Measurements from ENCODE around the gene DNAJB9.

The DNAJB9 gene

DNA sequence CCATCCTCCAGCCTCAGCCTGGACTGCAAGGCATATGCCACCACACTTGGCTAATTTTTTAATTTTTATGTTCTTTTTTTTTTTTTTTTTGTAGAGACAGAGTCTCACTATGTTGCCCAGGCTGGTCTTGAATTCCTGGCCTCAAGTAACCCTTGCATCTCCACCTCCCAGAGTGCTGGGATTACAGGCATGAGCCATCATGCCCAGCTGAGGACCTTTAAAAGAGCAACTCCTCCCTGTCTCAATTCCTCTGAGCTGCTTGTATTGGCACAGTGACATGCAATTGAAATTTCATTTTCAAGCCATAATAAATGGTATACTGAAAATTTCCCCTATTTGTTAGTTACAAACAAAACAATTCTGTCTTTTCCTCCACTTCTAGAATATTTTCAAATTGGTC lies 19.5 kb downstream of the DNAJB9 start:
- Histone ChIP-seq H3K9me2 (ENCODE audit: low read depth, low read length) (no peaks in the 10 kb centered on the region), H3K9ac (ENCODE audit: low read length) (no peak overlapping the region), H4K20me1 (ENCODE audit: insufficient read depth, low read length) (no peaks in the 10 kb centered on the region), H3K9me3 (ENCODE audit: low read length) (no peaks in the 10 kb centered on the region), H3K36me3 (ENCODE audit: insufficient read depth, low read length) (no peaks in the 10 kb centered on the region), H3K4me2 (ENCODE audit: low read length) (no peak overlapping the region), H3K27me3 (ENCODE audit: insufficient read depth, low read length) (no peaks in the 10 kb centered on the region), H3K4me1 (ENCODE audit: insufficient read depth, low read length, severe bottlenecking) (no peaks in the 10 kb centered on the region), H3F3A (ENCODE audit: insufficient read depth, low read length) (no peaks in the 10 kb centered on the region), H3K27ac (ENCODE audit: low read depth, low read length, poor library complexity, severe bottlenecking) (no peak overlapping the region), H2AFZ (ENCODE audit: low read length) (no peak overlapping the region), H3K79me2 (ENCODE audit: insufficient read depth, low read length) (no peaks in the 10 kb centered on the region), H3K4me3 (ENCODE audit: low read depth, low read length, poor library complexity, severe bottlenecking) (no peak overlapping the region)
- TF ChIP-seq EZH2 (IDR thresholded peaks at IDR 0.05; ENCODE audit: borderline replicate concordance, low read length): no peak
- TF ChIP-seq, protein P1, sequence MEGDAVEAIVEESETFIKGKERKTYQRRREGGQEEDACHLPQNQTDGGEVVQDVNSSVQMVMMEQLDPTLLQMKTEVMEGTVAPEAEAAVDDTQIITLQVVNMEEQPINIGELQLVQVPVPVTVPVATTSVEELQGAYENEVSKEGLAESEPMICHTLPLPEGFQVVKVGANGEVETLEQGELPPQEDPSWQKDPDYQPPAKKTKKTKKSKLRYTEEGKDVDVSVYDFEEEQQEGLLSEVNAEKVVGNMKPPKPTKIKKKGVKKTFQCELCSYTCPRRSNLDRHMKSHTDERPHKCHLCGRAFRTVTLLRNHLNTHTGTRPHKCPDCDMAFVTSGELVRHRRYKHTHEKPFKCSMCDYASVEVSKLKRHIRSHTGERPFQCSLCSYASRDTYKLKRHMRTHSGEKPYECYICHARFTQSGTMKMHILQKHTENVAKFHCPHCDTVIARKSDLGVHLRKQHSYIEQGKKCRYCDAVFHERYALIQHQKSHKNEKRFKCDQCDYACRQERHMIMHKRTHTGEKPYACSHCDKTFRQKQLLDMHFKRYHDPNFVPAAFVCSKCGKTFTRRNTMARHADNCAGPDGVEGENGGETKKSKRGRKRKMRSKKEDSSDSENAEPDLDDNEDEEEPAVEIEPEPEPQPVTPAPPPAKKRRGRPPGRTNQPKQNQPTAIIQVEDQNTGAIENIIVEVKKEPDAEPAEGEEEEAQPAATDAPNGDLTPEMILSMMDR (IDR thresholded peaks at IDR 0.05; ENCODE audit: low read length): no peak

DNA sequence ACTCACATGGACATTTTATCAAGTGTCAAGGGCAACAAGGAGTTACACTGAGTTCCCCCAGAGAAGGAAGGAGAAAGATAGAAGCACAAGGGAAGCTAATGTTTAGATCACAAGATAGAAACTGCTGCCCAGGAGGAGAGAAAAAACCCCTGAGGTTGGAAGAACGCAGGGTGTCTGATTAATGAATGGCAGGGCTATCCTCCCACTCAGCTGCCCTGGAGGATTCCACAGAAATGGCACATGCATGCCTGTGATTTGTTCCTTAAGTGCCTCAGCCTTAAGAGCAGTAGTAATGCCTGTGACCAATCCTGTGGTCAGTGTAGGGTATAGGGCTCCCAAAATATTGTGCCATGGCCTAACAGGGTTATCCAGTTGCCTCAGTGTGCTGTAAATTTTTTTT lies 20.2 kb downstream of the DNAJB9 start:
- Histone ChIP-seq H3K9me2 (ENCODE audit: low read depth, low read length) (no peaks in the 10 kb centered on the region), H3F3A (ENCODE audit: insufficient read depth, low read length) (no peaks in the 10 kb centered on the region), H3K4me2 (ENCODE audit: low read length) (no peak overlapping the region), H3K36me3 (ENCODE audit: insufficient read depth, low read length) (no peaks in the 10 kb centered on the region), H3K9me3 (ENCODE audit: low read length) (no peaks in the 10 kb centered on the region), H4K20me1 (ENCODE audit: insufficient read depth, low read length) (no peaks in the 10 kb centered on the region), H3K4me1 (ENCODE audit: insufficient read depth, low read length, severe bottlenecking) (no peaks in the 10 kb centered on the region), H3K4me3 (ENCODE audit: low read depth, low read length, poor library complexity, severe bottlenecking) (no peak overlapping the region), H3K79me2 (ENCODE audit: insufficient read depth, low read length) (no peaks in the 10 kb centered on the region), H2AFZ (ENCODE audit: low read length) (no peak overlapping the region), H3K27ac (ENCODE audit: low read depth, low read length, poor library complexity, severe bottlenecking) (no peak overlapping the region), H3K9ac (ENCODE audit: low read length) (no peak overlapping the region), H3K27me3 (ENCODE audit: insufficient read depth, low read length) (no peaks in the 10 kb centered on the region)
- TF ChIP-seq, protein P1 (IDR thresholded peaks at IDR 0.05; ENCODE audit: low read length): no peak
- no peak for TF ChIP-seq EZH2 (IDR thresholded peaks at IDR 0.05; ENCODE audit: borderline replicate concordance, low read length)

DNA sequence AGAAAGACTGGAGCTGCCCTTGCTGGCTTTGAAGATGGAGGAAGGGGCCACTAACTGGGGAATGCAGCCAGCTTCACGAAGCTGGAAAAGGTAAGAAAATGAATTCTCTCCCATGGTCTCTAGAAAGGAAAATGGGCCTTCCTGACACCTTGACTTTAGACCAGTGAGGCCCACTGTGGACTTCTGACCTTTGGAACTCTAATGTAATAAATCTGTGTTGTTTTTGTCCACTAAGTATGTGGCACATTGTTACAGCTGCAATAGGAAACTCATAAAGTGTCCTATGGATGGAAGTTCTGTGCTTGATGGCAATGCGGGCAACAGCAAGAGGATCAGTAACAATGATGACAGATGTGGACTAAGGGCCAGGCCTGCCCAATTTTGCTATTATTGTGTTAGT lies 20.9 kb downstream of the DNAJB9 start:
- no peaks in the 10 kb centered on the region for H4K20me1 ChIP-seq (ENCODE audit: insufficient read depth, low read length)
- H3K27ac ChIP-seq (ENCODE audit: low read depth, low read length, poor library complexity, severe bottlenecking): no peak overlapping the region
- H3F3A ChIP-seq (ENCODE audit: insufficient read depth, low read length): no peaks in the 10 kb centered on the region
- no peaks in the 10 kb centered on the region for H3K36me3 ChIP-seq (ENCODE audit: insufficient read depth, low read length)
- TF ChIP-seq EZH2 (IDR thresholded peaks at IDR 0.05; ENCODE audit: borderline replicate concordance, low read length): no peak
- TF ChIP-seq, protein P1 (IDR thresholded peaks at IDR 0.05; ENCODE audit: low read length): no peak
- H2AFZ ChIP-seq (ENCODE audit: low read length): no peak overlapping the region
- no peaks in the 10 kb centered on the region for H3K27me3 ChIP-seq (ENCODE audit: insufficient read depth, low read length)
- H3K9me2 ChIP-seq (ENCODE audit: low read depth, low read length): no peaks in the 10 kb centered on the region
- no peak overlapping the region for H3K9ac ChIP-seq (ENCODE audit: low read length)
- no peaks in the 10 kb centered on the region for H3K9me3 ChIP-seq (ENCODE audit: low read length)
- no peak overlapping the region for H3K4me3 ChIP-seq (ENCODE audit: low read depth, low read length, poor library complexity, severe bottlenecking)
- H3K79me2 ChIP-seq (ENCODE audit: insufficient read depth, low read length): no peaks in the 10 kb centered on the region
- H3K4me1 ChIP-seq (ENCODE audit: insufficient read depth, low read length, severe bottlenecking): no peaks in the 10 kb centered on the region
- H3K4me2 ChIP-seq (ENCODE audit: low read length): no peak overlapping the region
